H1 (cell line): ENCODE measurements around the gene SLC10A2. TPM values are rescaled to one million over a fixed set of nuclear protein-coding genes. Genes with fewer than 3 reads are reported as not detected.
"Not testable (repeated sequence)": the region's sequence is repeated elsewhere in the genome, so short reads cannot be mapped to it uniquely, and the experiment has no call there.

Experiments
- CTCF ChIA-PET: fragments of 300-600 bp; sonication (Branson Sonifier 250); formaldehyde crosslinking; loops from one replicate; lab custom pipeline; 2021; ENCODE audit not compliant: partially characterized antibody; lab: Charles Lee
- POLR2A ChIA-PET: fragments of 300-600 bp; sonication (Branson Sonifier 250); formaldehyde crosslinking; loops from one replicate; lab custom pipeline; 2021; ENCODE audit warnings: inconsistent platforms; ENCODE audit not compliant: partially characterized antibody; lab: Charles Lee
- DNase-seq, 2 experiments: peaks; one replicate each; pipeline versions ENCODE4 v3.0.0 to v3.0.0-alpha.2; 2010 to 2022; ENCODE audit warnings: low spot score in 2 of 2, low read depth in 1 of 2, mixed read lengths in 1 of 2
- FAIRE-seq: peaks from 2 replicates; lab custom pipeline; 2011; peaks lifted over from hg19 to GRCh38; lab: Jason Lieb, UNC
- H2AFZ ChIP-seq: 2 replicates; pipeline ENCODE4 v1.8.1; 2012; ENCODE audit warnings: low read length, inconsistent platforms
- H2AK5ac ChIP-seq: 2 replicates; pipeline ENCODE4 v1.6.1; 2013; ENCODE audit warnings: low read depth, low read length
- H2BK120ac ChIP-seq: replicated peaks from 2 replicates; pipeline ENCODE3; 2013; ENCODE audit warnings: low read depth, low read length, inconsistent platforms
- H2BK12ac ChIP-seq: 2 replicates; pipeline ENCODE4 v1.6.1; 2013; ENCODE audit warnings: low read depth, low read length
- H2BK15ac ChIP-seq: 2 replicates; pipeline ENCODE4 v1.6.1; 2013; ENCODE audit warnings: low read length
- H2BK20ac ChIP-seq: 2 replicates; pipeline ENCODE4 v1.6.1; 2013; ENCODE audit warnings: low read length
- H2BK5ac ChIP-seq: 2 replicates; pipeline ENCODE4 v1.6.1; 2013; ENCODE audit warnings: low read depth, low read length
- H3K14ac ChIP-seq: 2 replicates; pipeline ENCODE4 v1.6.1; 2013; ENCODE audit warnings: inconsistent platforms; ENCODE audit not compliant: insufficient read length
- H3K18ac ChIP-seq: 2 replicates; pipeline ENCODE4 v1.6.1; 2013; ENCODE audit warnings: low read length; ENCODE audit errors: extremely low read depth
- H3K23ac ChIP-seq: 2 replicates; pipeline ENCODE4 v1.6.1; 2013; ENCODE audit warnings: inconsistent platforms; ENCODE audit not compliant: insufficient read length
- H3K23me2 ChIP-seq: 2 replicates; pipeline ENCODE4 v1.6.1; 2013; ENCODE audit warnings: low read depth, low read length
- H3K27ac ChIP-seq: 2 replicates; pipeline ENCODE4 v1.6.1; 2011; ENCODE audit warnings: low read depth, low read length, inconsistent platforms
- H3K27me3 ChIP-seq, 4 experiments: replicated peaks in 1 of 4; 1 replicate in 1 of 4; 2 replicates in 3 of 4; pipeline versions ENCODE4 v1.6.1 to v1.8.1; 2011 to 2013; ENCODE audit warnings: low read length in 3 of 4, mild to moderate bottlenecking in 3 of 4, inconsistent platforms in 2 of 4, mixed read lengths in 2 of 4, moderate library complexity in 1 of 4; ENCODE audit not compliant: control insufficient read depth in 3 of 4, insufficient read depth in 3 of 4; ENCODE audit errors: extremely low read depth in 1 of 4
- H3K36me3 ChIP-seq, 4 experiments: 2 replicates each; pipeline versions ENCODE4 v1.6.1 to v1.8.1; 2011 to 2013; ENCODE audit warnings: mild to moderate bottlenecking in 4 of 4, low read length in 3 of 4, moderate library complexity in 2 of 4, control low read depth in 1 of 4, inconsistent platforms in 1 of 4; ENCODE audit not compliant: insufficient read depth in 4 of 4, control insufficient read depth in 2 of 4
- H3K4ac ChIP-seq: replicated peaks from 2 replicates; pipeline ENCODE3; 2013; ENCODE audit warnings: low read length, low read depth, mixed read lengths, inconsistent platforms; ENCODE audit not compliant: insufficient read length
- H3K4me1 ChIP-seq, 4 experiments: replicated peaks in 1 of 4; 1 replicate in 1 of 4; 2 replicates in 3 of 4; pipeline versions ENCODE4 v1.6.1 to v1.8.1; 2011 to 2013; ENCODE audit warnings: low read length in 3 of 4, inconsistent platforms in 2 of 4, mixed read lengths in 1 of 4; ENCODE audit not compliant: insufficient read depth in 4 of 4, control insufficient read depth in 3 of 4
- H3K4me2 ChIP-seq, 2 experiments: 2 replicates each; pipeline versions ENCODE4 v1.6.1 to v1.8.1; 2011 to 2013; ENCODE audit warnings: low read depth in 2 of 2, low read length in 2 of 2, control low read depth in 1 of 2, inconsistent platforms in 1 of 2, mild to moderate bottlenecking in 1 of 2; ENCODE audit not compliant: insufficient read depth in 1 of 2
- H3K4me3 ChIP-seq, 4 experiments: fragments of 200-600, 300-600 bp in 1 of 4; sonication (generic), shearing (Covaris generic), sonication (Bioruptor Twin) in 1 of 4; 2 replicates each; pipeline versions ENCODE4 v1.5.1 to v1.8.1; 2011 to 2016; ENCODE audit warnings: low read length in 4 of 4, low read depth in 3 of 4, control low read depth in 2 of 4, inconsistent platforms in 2 of 4, mild to moderate bottlenecking in 2 of 4, mixed read lengths in 1 of 4, moderate library complexity in 1 of 4; ENCODE audit not compliant: insufficient read depth in 2 of 4; ENCODE audit errors: extremely low read depth in 1 of 4
- H3K56ac ChIP-seq: replicated peaks from 2 replicates; pipeline ENCODE3; 2013; ENCODE audit warnings: low read depth, mild to moderate bottlenecking, mixed read lengths, low read length, inconsistent platforms; ENCODE audit not compliant: insufficient read length
- H3K79me1 ChIP-seq: 2 replicates; pipeline ENCODE4 v1.6.1; 2013; ENCODE audit warnings: low read depth, low read length, control low read depth
- H3K79me2 ChIP-seq, 2 experiments: 2 replicates each; pipeline versions ENCODE4 v1.6.1 to v1.8.1; 2012 to 2013; ENCODE audit warnings: low read length in 2 of 2, mild to moderate bottlenecking in 2 of 2, inconsistent platforms in 1 of 2; ENCODE audit not compliant: insufficient read depth in 2 of 2, control insufficient read depth in 1 of 2
- H3K9ac ChIP-seq, 4 experiments: replicated peaks in 1 of 4; 1 replicate in 1 of 4; 2 replicates in 3 of 4; pipeline versions ENCODE4 v1.6.1 to v1.8.1; 2011 to 2013; ENCODE audit warnings: low read depth in 3 of 4, low read length in 3 of 4, control low read depth in 2 of 4, mild to moderate bottlenecking in 2 of 4, moderate library complexity in 2 of 4, inconsistent platforms in 1 of 4; ENCODE audit errors: extremely low read depth in 1 of 4
- H3K9me3 ChIP-seq, 2 experiments: 2 replicates each; pipeline versions ENCODE4 v1.6.1 to v1.8.1; 2012 to 2013; ENCODE audit warnings: mild to moderate bottlenecking in 2 of 2, moderate library complexity in 2 of 2, control low read depth in 1 of 2, inconsistent platforms in 1 of 2, low read depth in 1 of 2, low read length in 1 of 2, mixed read lengths in 1 of 2; ENCODE audit not compliant: insufficient read depth in 2 of 2
- H4K20me1 ChIP-seq, 2 experiments: replicated peaks in 1 of 2; 2 replicates each; pipeline versions ENCODE3 to v1.8.1; 2011 to 2013; ENCODE audit warnings: inconsistent platforms in 2 of 2, low read length in 2 of 2, mild to moderate bottlenecking in 1 of 2; ENCODE audit not compliant: insufficient read depth in 2 of 2, control insufficient read depth in 1 of 2
- H4K5ac ChIP-seq: 2 replicates; pipeline ENCODE4 v1.6.1; 2013; ENCODE audit warnings: low read length, low read depth, mixed read lengths, inconsistent platforms; ENCODE audit not compliant: insufficient read length
- H4K8ac ChIP-seq: 2 replicates; pipeline ENCODE4 v1.8.0; 2013; ENCODE audit warnings: mild to moderate bottlenecking, moderate library complexity, low read length, inconsistent platforms; ENCODE audit not compliant: insufficient read depth; ENCODE audit errors: extremely low read depth
- H4K91ac ChIP-seq: replicated peaks from 2 replicates; pipeline ENCODE3; 2013; ENCODE audit warnings: low read length, mixed read lengths, inconsistent platforms; ENCODE audit not compliant: insufficient read length
- CTBP2 ChIP-seq: IDR thresholded peaks from 2 replicates; pipeline ENCODE4 v1.7.0; 2011; ENCODE audit warnings: borderline replicate concordance, mild to moderate bottlenecking, moderate library complexity, mixed read lengths, low read length; ENCODE audit not compliant: insufficient read depth, insufficient read length
- EP300 ChIP-seq, 2 experiments: IDR thresholded peaks; 1 replicate in 1 of 2; 2 replicates in 1 of 2; pipeline ENCODE4 v1.6.1; 2011 to 2012; ENCODE audit warnings: low read depth in 2 of 2, low read length in 2 of 2, mild to moderate bottlenecking in 2 of 2, borderline replicate concordance in 1 of 2, inconsistent platforms in 1 of 2, moderate library complexity in 1 of 2
- JUN ChIP-seq: IDR thresholded peaks from 2 replicates; pipeline ENCODE4 v1.6.1; 2011; ENCODE audit warnings: low read depth, mild to moderate bottlenecking, improper control_type of control experiment, low read length
- KDM1A ChIP-seq: fragments of 200-600, 300-600 bp; sonication (generic); IDR thresholded peaks from 2 replicates; pipeline ENCODE4 v1.7.1; 2016; ENCODE audit warnings: mild to moderate bottlenecking, low read length, borderline replicate concordance
- KDM4A ChIP-seq: IDR thresholded peaks from one replicate; pipeline ENCODE4 v1.7.1; 2012; ENCODE audit warnings: low read depth, mild to moderate bottlenecking, moderate library complexity, low read length, inconsistent platforms; ENCODE audit not compliant: severe bottlenecking
- KDM5A ChIP-seq: fragments of 200-600 bp; IDR thresholded peaks from 2 replicates; pipeline ENCODE4 v1.7.1; 2012; ENCODE audit warnings: mild to moderate bottlenecking, low read length, inconsistent platforms, mixed read lengths
- MAFK ChIP-seq: IDR thresholded peaks from 2 replicates; pipeline ENCODE4 v1.6.1; 2012; ENCODE audit warnings: low read depth, mild to moderate bottlenecking, improper control_type of control experiment, low read length
- RXRA ChIP-seq: IDR thresholded peaks from 2 replicates; pipeline ENCODE4 v1.6.1; 2011; ENCODE audit warnings: low read depth, mild to moderate bottlenecking, low read length, moderate library complexity; ENCODE audit not compliant: insufficient read depth
- SIX5 ChIP-seq: IDR thresholded peaks from 2 replicates; pipeline ENCODE4 v1.6.1; 2011; ENCODE audit warnings: mild to moderate bottlenecking, low read depth, low read length
- SP1 ChIP-seq: IDR thresholded peaks from 2 replicates; pipeline ENCODE4 v1.6.1; 2011; ENCODE audit warnings: low read depth, low read length
- SRF ChIP-seq: IDR thresholded peaks from 2 replicates; pipeline ENCODE4 v1.6.1; 2011; ENCODE audit warnings: mild to moderate bottlenecking, low read depth, low read length, moderate library complexity
- TBP ChIP-seq: IDR thresholded peaks from 2 replicates; pipeline ENCODE4 v1.6.1; 2011; ENCODE audit warnings: low read depth, low read length, improper control_type of control experiment
- TCF12 ChIP-seq: IDR thresholded peaks from 2 replicates; pipeline ENCODE4 v1.6.1; 2011; ENCODE audit warnings: low read depth, mild to moderate bottlenecking, low read length
- WGBS, 2 experiments: shearing (Covaris generic) in 1 of 2; methylation state at CpG; one replicate each; pipeline versions ENCODE4 v1.1.6 to v1.1.7; 2013 to 2015; ENCODE audit warnings: low lambda C conversion rate in 2 of 2, mixed read lengths in 2 of 2, inconsistent platforms in 1 of 2, low coverage in 1 of 2, missing lambda C conversion rate in 1 of 2; ENCODE audit not compliant: insufficient replicate concordance in 2 of 2, insufficient coverage in 1 of 2, insufficient read length in 1 of 2; ENCODE audit errors: extremely low coverage in 1 of 2, missing lambda C conversion rate in 1 of 2; 5-methylcytosine and 5-hydroxymethylcytosine counted together
- polyA plus RNA-seq, 7 experiments: library from polyadenylated mRNA; depleted of rRNA in 3 of 7; stranded (reverse) in 5 of 7; unstranded in 2 of 7; fragments of >200 nt in 5 of 7; fragments of 200-250 nt in 2 of 7; gene quantifications; 1 replicate in 5 of 7; 2 replicates in 1 of 7; 4 replicates in 1 of 7; pipeline versions ENCODE4 v1.2.1 to v1.2.3, GENCODE V29; 2011 to 2013; ENCODE audit warnings: missing spikeins in 2 of 7, mixed read lengths in 2 of 7
- total RNA-seq: library from RNA; stranded (reverse); fragmentation: NEBNext Ultra II Directional; extraction: Animal tissue kit (Norgen Biotek cat#: 25700); gene quantifications from 2 replicates; pipeline ENCODE4 v1.2.1, GENCODE V29; 2021
- TF ChIP-seq, protein P1 (sequence below): IDR thresholded peaks from 2 replicates; pipeline ENCODE4 v1.6.1; 2011; ENCODE audit warnings: low read depth, mild to moderate bottlenecking, low read length; ENCODE audit not compliant: insufficient read depth

SLC10A2 gene
- total and polyA plus RNA-seq, 2 of the 8 experiments (the other 6 are each of a cell fraction or from before 2014, with no cell fraction given), result not detected

- TF ChIP-seq, protein P1, sequence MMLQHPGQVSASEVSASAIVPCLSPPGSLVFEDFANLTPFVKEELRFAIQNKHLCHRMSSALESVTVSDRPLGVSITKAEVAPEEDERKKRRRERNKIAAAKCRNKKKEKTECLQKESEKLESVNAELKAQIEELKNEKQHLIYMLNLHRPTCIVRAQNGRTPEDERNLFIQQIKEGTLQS, result no peak
- TF ChIP-seq SIX5 (no peak), SRF (no peak), RXRA (no peak), SP1 (peak; percentile 50; the same call in 1 of the 2 replicates), KDM5A (no peak), EP300 (IDR thresholded peaks at IDR 0.05; ENCODE audit: borderline replicate concordance in 1 of 2, low read depth in 2 of 2, low read length in 2 of 2) (no peak), CTBP2 (no peak), TBP (no peak), TCF12 (peak; percentile 86; the same call in 1 of the 2 replicates), MAFK (no peak), KDM4A (no peak), KDM1A (peak; percentile 12; the same call in 1 of the 2 replicates), JUN (no peak)
Observed at GRCh38 chr13:103104340-103104739, 38.1 kb upstream of the SLC10A2 start (continued).

GRCh38 chr13:103103456-103103855 is 37.2 kb upstream of the SLC10A2 start:
- H3K27ac ChIP-seq, H3K14ac ChIP-seq, H3K9me3 ChIP-seq, H3K18ac ChIP-seq, H3K4me3 ChIP-seq, H2BK120ac ChIP-seq, H3K27me3 ChIP-seq, H2BK20ac ChIP-seq, CTCF ChIA-PET, H2BK15ac ChIP-seq, H3K79me2 ChIP-seq, H3K4me2 ChIP-seq, H3K4ac ChIP-seq, H3K4me1 ChIP-seq, H3K23ac ChIP-seq, H3K9ac ChIP-seq, H3K79me1 ChIP-seq, H4K20me1 ChIP-seq, H3K56ac ChIP-seq, H2AK5ac ChIP-seq, H2BK5ac ChIP-seq, H4K5ac ChIP-seq, POLR2A ChIA-PET, DNase-seq, H3K36me3 ChIP-seq, H3K23me2 ChIP-seq, H4K91ac ChIP-seq, FAIRE-seq, H4K8ac ChIP-seq: not testable (repeated sequence)
- Histone ChIP-seq H2AFZ (0 out of 2 replicates have a peak overlapping the region, but pooled peaks have one; percentile 21), H2BK12ac (peak overlapping the region; percentile 77; the same call in 1 of the 2 replicates)
- 96% methylated on average over 6 of the region's 6 CpGs; no CpG with 5 or more reads in 1 of the 2 experiments for WGBS, 2 experiments
